Sigmoid colon (tissue), 4 donors: ENCODE measurements around the gene NEDD8.
A peak's percentile ranks its signal among the peaks of the same experiment; 100 is the strongest.

Source experiments
- EP300 ChIP-seq, 4 donors: sonication (generic); formaldehyde crosslinking; IDR thresholded peaks; one replicate each; pipeline ENCODE4 v1.6.1; 2017; ENCODE audit warnings: antibody characterized with exemption in 4 of 4
- POLR2A ChIP-seq, 2 donors: fragments of 450-650 bp; IDR thresholded peaks; one replicate each; pipeline ENCODE4 v1.6.1; 2016; ENCODE audit warnings: antibody characterized with exemption in 2 of 2, mild to moderate bottlenecking in 2 of 2, moderate library complexity in 2 of 2
- POLR2AphosphoS5 ChIP-seq, 4 donors: sonication (generic); formaldehyde crosslinking; IDR thresholded peaks; one replicate each; pipeline ENCODE4 v1.6.1; 2017; ENCODE audit warnings: antibody characterized with exemption in 4 of 4
- TF ChIP-seq, protein P1 (sequence below), 4 experiments: fragments of 450-650 bp in 3 of 4; fragments of 200-600 bp in 1 of 4; IDR thresholded peaks; one replicate each; pipeline ENCODE4 v1.5.1; 2016 to 2019; ENCODE audit warnings: antibody characterized with exemption in 4 of 4, mild to moderate bottlenecking in 3 of 4, moderate library complexity in 2 of 4

GRCh38 chr14:24271834-24272263, 39.7 kb upstream of the NEDD8 start:
- TF ChIP-seq, protein P1, sequence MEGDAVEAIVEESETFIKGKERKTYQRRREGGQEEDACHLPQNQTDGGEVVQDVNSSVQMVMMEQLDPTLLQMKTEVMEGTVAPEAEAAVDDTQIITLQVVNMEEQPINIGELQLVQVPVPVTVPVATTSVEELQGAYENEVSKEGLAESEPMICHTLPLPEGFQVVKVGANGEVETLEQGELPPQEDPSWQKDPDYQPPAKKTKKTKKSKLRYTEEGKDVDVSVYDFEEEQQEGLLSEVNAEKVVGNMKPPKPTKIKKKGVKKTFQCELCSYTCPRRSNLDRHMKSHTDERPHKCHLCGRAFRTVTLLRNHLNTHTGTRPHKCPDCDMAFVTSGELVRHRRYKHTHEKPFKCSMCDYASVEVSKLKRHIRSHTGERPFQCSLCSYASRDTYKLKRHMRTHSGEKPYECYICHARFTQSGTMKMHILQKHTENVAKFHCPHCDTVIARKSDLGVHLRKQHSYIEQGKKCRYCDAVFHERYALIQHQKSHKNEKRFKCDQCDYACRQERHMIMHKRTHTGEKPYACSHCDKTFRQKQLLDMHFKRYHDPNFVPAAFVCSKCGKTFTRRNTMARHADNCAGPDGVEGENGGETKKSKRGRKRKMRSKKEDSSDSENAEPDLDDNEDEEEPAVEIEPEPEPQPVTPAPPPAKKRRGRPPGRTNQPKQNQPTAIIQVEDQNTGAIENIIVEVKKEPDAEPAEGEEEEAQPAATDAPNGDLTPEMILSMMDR (IDR thresholded peaks at IDR 0.05): no peak
- TF ChIP-seq POLR2A (IDR thresholded peaks at IDR 0.05) (peak in 1 of 2 donors; percentile 1), POLR2AphosphoS5 (IDR thresholded peaks at IDR 0.05) (no peak), EP300 (IDR thresholded peaks at IDR 0.05) (no peak)
